Activated naive CD4-positive, alpha-beta T cell (primary cell): ENCODE data around the gene FAM240A.

Source experiments
- DNase-seq, 4 experiments: peaks; one replicate each; lab custom pipeline; 2025; lab: John Stamatoyannopoulos, UW

Gene FAM240A

DNA sequence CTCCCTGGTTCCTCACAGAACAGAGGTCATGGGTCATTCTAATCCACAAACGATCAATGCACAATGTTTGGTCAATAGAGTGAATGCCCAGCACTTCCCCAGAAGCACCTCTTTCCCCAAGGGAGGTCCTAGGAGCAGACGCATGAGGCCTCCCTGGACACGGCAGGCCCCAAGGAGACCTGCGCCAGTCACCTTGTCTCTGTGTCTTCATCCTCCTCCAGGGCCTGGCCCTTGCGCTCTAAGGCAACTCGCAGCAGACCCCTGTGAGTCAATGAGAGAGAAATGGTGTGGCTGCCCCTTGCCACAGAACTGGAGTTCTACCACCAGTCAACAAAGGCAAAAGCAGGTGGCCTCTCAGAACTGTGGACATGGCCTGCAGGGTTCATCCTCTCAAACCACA is 63.1 kb downstream of the FAM240A start:
- no peak for DNase-seq
